ENCODE data around the gene IL16.

The IL16 gene

DNA sequence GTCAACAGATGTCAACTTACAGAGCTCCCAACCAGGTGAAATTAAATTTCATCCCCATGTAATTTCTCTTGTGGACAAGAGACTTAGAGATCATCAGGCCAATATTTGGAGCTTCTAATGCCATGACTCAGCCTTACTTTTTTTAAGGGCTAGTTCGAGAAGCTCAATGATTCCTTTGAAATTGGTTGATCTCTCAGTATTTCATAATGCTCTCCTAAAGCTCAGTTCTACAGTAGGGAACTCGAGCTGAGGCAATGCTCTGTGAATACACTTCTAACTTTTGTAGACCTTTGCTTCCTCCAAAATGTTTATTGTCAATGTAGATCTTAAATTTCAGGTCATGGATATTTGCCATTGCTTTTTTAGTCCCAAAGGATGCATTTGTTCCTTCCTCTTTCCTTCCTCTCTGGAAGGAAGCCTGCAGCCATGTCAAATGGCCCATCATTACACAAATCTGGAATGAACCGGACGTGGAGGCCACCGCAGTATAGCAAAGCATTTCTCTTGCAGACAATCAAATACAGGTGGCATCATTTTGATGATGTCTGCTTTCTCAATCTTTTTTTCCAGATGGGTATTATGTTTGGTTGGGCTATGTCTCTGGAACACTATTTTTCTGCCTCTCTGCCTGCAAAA lies 98.9 kb downstream of the IL16 start:
- DNase-seq (ENCODE audit: low read depth), result no peak

DNA sequence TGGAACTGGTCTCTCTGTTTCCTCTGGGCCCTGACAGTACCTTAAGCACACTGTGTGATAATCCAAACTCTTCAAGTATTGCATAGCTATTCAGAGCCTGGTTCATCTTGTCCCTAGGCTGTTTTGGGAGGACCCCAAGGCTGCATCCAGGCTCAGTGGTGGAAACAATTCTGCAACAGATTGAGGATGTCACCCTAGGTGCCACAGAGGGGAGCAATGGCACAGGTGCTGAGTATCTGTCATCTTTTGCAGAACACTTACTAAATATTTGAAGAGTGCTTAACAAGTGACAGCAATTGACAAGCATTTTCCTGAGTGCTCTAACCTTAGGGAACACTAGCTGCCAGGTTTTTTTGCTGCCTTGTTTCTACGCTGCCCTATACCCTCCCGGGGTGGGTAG lies 99.5 kb downstream of the IL16 start:
- DNase-seq (ENCODE audit: low read depth), result no peak

DNA sequence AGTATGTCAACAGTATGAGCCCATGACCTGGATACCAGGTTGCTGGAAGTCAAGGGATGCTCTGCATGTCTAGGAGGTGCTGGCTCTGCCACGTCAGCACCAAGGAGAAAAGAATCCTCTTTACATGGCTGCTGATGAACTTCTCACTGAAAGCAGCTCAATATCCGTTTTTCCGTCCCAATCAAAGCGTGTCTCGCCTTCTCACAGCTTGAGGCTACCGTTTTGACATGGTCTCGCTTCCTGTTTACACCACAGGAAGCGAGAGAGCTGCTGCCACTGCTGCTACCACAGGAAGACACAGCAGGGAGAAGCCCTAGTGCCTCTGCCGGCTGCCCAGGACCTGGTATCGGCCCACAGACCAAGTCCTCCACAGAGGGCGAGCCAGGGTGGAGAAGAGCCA lies 100.0 kb downstream of the IL16 start:
- DNase-seq (ENCODE audit: low read depth), result no peak

DNA sequence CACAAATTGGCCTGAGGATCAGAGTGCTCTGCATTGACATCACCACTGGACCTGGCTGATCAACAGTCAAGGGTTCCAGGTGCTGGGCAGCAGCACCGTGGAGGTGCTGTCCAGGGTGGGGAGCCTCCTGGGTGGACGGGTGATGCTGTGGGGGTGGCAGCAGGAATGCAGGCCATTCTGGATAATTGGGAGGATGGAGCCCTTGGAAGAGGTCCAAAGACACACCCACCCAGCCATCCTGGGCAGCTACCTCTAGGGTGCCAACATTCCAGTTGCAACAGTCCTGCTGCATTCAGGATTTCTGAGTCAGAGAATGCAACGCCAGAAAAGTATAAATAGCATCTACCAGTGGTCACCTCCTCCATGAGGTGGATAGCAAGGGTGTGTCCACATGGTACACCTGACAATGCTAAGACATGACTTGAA lies 100.5 kb downstream of the IL16 start:
- peak; percentile 26 for DNase-seq (ENCODE audit: low read depth)

DNA sequence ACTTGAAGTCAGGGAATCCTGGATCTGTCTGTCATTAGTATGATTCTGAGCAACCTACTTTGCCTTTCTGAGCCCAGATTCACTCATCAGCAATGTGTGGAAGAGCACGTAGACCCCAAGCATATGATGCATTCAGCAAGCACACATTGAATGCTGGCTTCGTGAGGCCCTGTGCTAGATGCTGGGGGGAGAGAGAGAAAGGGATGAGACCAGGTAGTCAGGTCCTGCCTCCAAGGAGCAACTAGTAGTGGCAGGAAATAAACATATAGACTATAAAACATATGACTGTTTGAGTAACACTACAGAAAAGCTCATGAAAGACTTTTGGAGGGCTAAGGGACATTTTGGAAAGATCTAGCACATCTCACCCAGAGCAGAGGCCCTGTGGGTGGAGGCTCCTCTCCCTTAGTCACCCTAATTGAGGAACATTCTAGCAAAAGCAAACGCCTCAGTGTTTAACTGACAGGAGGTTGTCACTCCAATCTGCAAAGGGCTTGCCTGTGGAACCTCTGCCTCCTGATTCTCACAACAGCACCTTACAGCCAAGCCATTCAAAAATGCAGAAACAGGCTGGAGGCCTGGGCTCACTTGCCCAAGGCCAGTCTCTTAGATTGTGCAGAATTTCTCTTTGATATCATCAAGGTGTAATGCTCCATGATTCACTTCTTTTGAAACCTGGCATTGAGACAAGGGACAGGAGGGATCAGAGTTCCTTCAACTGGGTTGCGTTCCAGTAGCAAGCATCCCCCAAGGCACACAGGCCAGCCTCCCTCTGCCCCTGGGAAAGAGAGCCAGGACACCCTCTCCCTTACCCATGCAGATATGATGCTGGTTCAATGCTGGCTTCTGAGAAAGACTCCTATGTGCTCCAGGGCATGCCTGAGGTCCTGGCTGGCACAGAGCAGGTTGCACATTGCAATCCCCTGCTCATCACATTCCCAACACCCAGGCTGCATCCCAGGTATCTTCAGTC lies 101.2 kb downstream of the IL16 start:
- no peak for DNase-seq (ENCODE audit: low read depth)

DNA sequence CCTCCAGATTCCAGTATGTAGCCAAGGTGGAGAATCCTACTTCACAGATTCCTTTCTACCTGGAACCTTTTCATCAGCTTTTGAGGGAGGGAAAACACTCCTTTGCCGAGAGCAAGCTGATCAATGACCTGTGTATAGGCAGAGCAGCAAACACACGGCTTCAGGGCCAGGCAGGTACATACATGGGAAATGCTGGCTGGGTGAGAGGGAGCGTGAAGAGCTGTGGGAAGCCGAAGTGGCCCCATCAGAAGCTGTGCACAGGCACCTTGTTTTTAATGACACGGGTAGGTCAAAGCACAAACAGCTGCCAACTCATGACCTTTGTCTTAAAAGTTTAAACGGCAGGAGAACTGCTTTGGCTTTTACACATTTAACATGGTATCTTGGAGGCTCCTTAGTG lies 101.9 kb downstream of the IL16 start:
- no peak for DNase-seq (ENCODE audit: low read depth)

DNA sequence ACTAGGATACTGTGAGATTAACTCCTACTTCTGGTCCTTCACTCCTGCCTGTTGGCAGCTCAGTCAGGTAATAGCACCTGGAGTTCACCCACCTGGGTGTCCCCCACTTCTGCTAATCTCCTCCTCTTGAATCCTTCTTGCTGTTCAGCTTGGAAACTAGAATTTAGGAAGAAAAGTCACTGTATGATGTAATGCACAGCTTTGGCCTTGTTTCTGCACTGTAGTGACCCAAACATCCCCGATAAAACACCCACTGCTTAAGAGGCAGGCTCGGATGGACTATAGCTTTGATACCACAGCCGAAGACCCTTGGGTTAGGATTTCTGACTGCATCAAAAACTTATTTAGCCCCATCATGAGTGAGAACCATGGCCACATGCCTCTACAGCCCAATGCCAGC lies 102.5 kb downstream of the IL16 start:
- no peak for DNase-seq (ENCODE audit: low read depth)

DNA sequence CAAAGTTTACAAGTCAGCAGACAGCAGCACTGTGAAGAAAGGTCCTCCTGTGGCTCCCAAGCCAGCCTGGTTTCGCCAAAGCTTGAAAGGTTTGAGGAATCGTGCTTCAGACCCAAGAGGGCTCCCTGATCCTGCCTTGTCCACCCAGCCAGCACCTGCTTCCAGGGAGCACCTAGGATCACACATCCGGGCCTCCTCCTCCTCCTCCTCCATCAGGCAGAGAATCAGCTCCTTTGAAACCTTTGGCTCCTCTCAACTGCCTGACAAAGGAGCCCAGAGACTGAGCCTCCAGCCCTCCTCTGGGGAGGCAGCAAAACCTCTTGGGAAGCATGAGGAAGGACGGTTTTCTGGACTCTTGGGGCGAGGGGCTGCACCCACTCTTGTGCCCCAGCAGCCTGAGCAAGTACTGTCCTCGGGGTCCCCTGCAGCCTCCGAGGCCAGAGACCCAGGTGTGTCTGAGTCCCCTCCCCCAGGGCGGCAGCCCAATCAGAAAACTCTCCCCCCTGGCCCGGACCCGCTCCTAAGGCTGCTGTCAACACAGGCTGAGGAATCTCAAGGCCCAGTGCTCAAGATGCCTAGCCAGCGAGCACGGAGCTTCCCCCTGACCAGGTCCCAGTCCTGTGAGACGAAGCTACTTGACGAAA lies 103.1 kb downstream of the IL16 start:
- no peak for DNase-seq (ENCODE audit: low read depth)

DNA sequence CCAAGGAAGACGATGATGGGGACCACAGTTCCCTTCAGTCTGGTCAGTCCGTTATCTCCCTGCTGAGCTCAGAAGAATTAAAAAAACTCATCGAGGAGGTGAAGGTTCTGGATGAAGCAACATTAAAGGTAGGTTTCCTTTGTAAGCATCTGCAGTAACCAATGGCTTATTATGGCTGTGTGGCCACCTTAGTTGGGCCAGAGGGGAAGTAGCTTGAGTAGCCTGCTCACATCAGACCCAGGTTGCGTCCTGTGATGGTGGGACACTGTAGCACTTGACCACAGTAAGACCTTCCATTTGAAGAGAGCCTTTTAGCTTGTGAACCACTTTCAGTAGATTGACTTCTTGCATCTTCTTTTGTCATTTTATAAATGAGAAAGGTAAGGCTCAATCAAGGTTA lies 104.7 kb downstream of the IL16 start:
- DNase-seq (ENCODE audit: low read depth), result no peak

DNA sequence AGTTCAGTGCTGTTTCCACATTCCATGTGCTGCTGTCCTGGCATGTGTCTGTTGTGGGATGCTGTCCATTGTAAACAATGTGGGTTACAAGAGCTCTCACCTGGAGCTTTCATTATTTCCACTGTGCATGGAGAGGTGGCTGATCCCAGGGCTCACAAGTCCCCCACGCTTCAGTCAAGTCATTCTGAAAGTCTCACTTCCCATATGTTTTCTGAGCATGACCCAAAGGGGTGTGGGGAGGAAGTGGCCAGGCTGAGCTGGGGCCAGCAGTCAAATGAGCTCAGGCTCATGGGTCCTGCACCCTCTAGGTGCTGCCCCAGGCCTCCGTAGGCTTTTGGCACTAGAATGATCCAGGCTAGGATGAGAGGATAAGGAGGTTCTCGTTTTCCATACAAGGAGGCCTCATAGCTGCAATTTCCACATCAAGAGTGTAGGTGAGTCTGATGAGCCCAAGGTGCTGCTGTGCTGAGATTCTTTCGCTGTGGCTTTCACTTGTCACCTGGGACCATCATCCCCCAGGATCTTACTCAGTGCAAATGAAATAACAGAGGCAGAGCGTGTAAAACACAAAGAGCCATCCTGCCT lies 105.2 kb downstream of the IL16 start:
- DNase-seq (ENCODE audit: low read depth), result no peak

DNA sequence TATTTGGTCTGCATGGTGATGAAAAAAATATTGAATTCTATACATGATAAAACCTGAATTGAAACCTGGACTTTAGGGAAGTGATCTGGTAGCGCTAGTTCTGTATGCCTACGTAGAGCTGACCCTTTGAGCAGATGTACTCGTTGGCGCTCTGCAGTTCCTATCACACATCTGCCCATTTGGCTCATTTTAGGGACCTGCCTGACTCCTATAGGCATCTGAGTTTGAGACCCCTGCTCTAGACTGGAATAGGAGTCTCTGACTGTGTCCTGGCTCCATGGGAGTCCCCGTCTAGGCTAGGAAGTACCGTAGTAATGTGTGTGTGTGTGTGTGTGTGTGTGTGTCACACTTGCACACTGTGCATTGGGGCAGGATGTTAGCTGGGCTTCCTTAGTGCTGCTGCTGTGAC lies 106.0 kb downstream of the IL16 start:
- no peak for DNase-seq (ENCODE audit: low read depth)

DNA sequence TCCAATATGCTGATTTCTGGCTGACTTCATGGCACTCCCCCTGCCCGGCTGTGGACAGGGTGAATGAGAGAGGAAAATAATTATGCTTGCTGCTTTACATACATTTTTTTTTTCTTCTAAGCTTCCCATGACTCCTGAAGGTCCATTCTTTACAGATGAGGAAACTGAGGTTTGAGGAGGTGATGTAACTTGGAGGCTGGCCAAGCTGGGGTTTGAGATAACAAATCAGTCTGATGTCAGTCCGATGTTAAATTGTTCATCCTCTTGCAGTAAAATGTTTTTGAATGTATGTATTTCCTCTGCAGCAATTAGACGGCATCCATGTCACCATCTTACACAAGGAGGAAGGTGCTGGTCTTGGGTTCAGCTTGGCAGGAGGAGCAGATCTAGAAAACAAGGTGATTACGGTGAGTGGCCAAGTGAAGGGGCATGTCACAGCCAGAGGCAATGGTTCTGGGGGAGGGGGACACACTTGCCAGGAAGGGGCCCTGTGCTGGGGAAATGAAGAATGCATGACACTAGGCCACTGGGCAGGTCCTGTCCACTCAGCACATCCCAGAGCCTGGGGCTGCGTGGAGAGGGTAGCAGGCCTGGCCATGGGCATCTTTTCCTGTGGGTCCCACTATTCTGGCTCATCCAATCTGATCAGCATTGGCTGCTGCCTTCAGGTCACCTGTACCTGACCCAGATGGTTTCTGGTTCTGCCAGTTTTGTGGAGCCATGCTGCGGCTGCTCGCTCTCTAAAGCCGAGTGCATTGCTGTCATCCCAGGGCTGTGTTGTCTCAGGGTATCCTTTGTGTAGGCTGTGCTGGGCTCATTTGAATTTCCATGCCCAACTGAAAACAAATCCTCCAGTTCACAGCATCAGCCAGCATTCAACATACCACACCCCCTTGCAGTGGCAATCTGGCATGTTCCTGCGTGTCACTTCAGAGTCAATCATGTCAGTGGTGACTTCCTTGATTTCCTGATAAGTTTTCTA lies 106.9 kb downstream of the IL16 start:
- peak; percentile 43 for DNase-seq (ENCODE audit: low read depth)

DNA sequence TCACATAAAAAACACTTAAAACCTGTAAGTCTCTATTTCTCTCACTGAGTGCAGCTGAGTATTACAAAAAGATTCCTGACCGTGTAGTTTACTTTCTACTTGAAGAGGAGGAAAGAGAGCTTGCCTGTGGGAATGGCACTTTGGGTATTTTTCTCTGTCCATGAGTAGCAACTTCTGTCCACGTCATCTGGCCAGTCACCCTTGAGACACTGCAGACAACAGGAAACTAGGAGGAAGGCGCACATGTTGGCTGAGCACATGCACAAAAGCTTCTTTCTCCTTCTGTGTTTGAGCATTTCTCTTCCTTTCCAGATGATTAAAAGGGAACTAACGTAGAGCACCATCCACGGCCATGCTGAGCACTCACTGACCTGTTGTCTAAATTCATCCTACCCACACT lies 107.5 kb downstream of the IL16 start:
- peak; percentile 72 for DNase-seq (ENCODE audit: low read depth)

DNA sequence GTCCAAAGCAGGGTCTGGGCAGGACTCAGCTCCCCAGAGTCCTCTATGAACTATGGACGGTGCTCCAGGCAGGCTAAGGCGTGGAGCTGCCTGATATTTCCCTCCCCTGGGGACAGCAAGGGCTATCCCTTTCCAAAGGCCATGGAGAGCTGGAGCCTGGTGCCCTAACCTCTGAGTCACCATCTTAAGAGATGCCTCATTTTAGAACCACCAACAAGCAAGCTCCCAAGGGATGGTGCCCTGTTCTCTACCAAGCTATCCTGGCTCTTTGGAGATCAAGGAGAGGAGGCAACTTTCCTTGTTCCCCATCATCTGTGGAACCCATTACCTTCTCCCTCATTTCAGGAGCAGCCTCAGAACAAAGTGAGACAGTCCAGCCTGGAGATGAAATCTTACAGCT lies 111.6 kb downstream of the IL16 start:
- no peak for DNase-seq (ENCODE audit: low read depth)

DNA sequence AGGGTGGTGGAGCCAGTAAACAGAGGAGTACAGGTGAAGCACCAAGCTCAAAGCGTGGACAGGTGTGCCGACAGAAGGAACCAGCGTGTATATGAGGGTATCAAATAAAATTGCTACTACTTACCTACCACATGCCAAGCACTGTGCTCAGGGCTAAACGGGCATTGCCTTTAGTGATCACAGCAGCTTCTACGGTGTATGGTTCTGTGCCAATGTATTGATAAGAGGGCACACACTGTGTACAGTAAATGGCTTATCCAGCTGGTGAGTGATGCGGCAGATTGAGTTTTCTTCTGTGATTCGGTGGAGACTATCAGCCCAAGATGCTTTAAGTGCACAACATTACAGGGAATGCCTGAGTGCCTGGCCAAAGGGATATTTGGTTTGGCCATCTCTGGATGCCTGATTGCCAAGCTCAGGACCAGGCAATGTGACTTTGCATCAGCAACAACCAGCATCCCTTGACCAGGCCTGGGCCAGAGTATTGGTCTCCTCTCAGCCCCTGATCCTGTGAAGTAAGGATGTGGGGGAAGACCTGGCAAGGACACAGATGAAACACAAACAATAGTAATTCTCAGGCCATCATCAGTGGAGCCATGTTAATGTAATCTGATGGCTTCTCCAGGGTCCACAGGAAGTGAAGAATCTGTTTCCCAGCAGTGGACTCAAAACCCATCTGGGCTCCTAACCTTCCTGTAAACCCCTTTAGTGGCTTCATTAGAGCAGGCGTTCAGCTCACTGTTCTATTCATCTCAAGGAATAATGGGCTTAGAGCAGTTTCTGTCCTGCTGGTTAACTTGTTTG lies 113.2 kb downstream of the IL16 start:
- DNase-seq (ENCODE audit: low read depth), result no peak

DNA sequence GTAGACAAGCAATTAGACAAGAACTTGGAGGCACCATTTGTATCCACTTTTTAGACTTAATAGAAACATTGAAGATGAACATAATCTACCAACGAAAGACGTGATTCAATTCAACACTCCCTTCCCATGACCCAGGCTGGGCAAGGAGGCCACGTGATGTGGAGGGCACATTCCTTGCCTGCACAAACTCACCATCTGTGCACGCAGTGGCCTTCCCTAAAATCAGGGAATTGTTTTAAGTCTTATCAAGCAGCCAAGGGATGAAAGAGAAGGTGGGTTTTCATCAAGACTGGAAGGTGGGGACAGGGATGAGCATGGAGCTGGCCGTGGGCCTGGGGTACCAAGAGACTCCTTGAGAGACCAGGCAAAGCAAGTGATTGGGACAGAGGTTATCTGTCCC lies 113.8 kb downstream of the IL16 start:
- DNase-seq (ENCODE audit: low read depth), result no peak

DNA sequence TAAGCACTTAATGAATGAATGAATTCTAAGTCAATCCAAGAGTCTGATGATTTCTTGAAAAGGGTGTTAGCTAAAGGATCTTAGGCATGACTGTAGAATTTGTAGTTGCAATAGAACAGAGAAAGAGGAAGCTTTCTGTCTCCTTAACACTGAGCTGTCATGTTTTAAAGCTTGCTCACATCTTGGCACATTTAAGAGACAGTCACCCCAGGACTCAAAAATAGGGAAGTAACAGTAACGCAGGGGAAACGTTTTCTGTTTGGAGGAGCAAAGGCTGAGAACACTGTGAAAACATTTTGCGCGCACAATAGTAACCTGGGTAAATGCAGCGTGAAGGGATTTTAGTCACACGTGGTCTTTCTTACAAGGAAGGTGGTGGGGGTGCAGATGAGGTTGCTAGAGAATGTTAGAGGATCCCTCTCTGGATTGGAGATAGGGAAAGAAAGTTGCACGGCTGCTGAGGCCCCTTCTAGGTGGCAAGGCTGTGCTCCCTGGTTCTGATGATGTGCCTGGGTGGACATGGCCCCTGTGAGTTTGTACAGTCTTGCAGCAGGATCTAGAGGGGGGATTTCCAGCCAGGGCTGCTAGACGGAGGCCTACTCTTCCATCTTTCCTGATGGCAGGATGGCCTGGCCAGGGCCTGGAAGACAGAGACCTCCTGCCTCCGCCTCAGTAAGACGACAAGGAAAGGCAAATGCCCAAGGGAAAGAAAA lies 115.2 kb downstream of the IL16 start:
- DNase-seq (ENCODE audit: low read depth), result no peak

DNA sequence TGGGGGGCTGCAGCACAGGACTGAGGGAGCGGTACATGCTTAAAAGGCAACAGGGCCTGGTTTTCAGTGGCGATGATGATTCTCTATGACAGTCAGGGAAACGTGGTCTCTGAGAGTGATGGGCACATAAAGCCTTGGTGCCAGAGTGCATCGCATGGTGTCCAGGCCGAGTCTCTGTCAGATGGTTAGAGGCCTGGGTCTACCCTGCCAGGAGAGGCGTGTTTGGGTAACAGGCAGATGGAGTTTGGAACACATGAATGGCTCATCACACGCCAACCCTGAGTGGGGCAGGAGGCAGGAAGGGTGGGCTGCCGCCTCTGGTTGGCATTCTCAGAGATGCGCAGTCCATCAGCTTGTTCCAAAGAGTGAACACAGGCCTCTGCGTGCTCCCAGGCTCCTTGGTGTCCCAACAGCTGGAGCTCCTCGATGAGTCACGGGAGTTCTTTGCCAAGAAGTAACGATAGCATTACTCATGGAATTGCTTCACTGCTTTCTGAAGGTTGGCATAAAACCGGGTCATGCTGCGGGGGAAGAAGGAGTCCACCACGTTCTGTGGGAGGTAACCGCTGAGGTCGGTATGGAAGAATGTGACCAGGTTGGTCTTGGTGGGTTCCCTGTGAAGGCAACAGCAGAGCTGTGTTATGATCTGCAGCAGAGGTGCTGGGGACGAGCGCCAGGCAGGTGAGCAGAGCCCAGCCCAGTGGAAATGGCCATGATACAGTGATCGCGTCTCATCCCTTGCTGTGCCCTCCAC lies 116.3 kb downstream of the IL16 start:
- peak; percentile 98 for DNase-seq (ENCODE audit: low read depth)

DNA sequence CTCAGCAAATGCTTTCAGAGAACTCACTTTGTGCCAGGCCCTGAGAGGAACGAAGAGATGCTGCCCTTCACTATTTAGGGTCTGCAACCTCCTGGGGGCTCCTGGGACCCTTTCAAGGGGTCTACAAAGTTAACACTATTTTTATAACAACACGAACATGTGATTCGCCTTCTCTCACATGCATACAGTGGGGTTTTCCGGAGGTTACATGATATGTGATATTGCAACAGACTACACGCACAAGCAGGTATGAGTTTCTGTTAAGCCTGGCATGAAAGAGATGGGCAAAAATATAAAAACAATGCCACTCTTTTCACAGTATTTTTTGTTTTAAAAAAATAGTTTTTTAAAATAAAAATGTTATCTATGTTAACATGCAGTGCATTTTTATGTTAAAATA lies 117.0 kb downstream of the IL16 start:
- DNase-seq (ENCODE audit: low read depth), result no peak
